SK-N-SH treated with all-trans-retinoic acid at 6 μM for 48 hours (cell line): ENCODE measurements around the gene GAR1.
"Not testable (repeated sequence)": the region's sequence is repeated elsewhere in the genome, so short reads cannot be mapped to it uniquely, and the experiment has no call there.

Source experiments
- ATAC-seq: fragments of 200-7000 bp; cut with Tn5 transposase; 3 replicates; pipeline ENCODE4 v1.9.1; 2020; ENCODE audit warnings: mild to moderate bottlenecking, moderate library complexity
- ARNTL ChIP-seq: fragments of 450-650 bp; formaldehyde crosslinking; IDR thresholded peaks from 2 replicates; pipeline ENCODE4 v1.5.0; 2020; ENCODE audit warnings: low read depth, mild to moderate bottlenecking, moderate library complexity, borderline replicate concordance
- BACH2 ChIP-seq: fragments of 250-450 bp; sonication (Bioruptor Pico); IDR thresholded peaks from 2 replicates; pipeline ENCODE4 v1.9.0; 2021; ENCODE audit warnings: mild to moderate bottlenecking, borderline replicate concordance
- CSDC2 ChIP-seq: fragments of 250-450 bp; sonication (Bioruptor Pico); IDR thresholded peaks from 2 replicates; pipeline ENCODE4 v1.5.0; 2020; ENCODE audit warnings: mild to moderate bottlenecking, moderate library complexity
- GLIS3 ChIP-seq: fragments of 250-450 bp; sonication (Bioruptor Pico); IDR thresholded peaks from 2 replicates; pipeline ENCODE4 v1.5.0; 2020; ENCODE audit warnings: mild to moderate bottlenecking, moderate library complexity
- ISL1 ChIP-seq: fragments of 250-450 bp; sonication (Bioruptor Pico); IDR thresholded peaks from 2 replicates; pipeline ENCODE4 v2.1.2; 2022; ENCODE audit warnings: mild to moderate bottlenecking, moderate library complexity
- PPARA ChIP-seq: fragments of 250-450 bp; sonication (Bioruptor Pico); IDR thresholded peaks from 2 replicates; pipeline ENCODE4 v1.5.0; 2020; ENCODE audit warnings: mild to moderate bottlenecking, borderline replicate concordance
- RARB ChIP-seq: fragments of 250-450 bp; sonication (Bioruptor Pico); IDR thresholded peaks from 2 replicates; pipeline ENCODE4 v1.8.0; 2021; ENCODE audit warnings: mild to moderate bottlenecking, moderate library complexity
- SNAI2 ChIP-seq: fragments of 250-450 bp; sonication (Bioruptor Pico); IDR thresholded peaks from 2 replicates; pipeline ENCODE4 v1.5.0; 2020; ENCODE audit warnings: mild to moderate bottlenecking, moderate library complexity
- TCF4 ChIP-seq: fragments of 250-450 bp; sonication (Bioruptor Pico); IDR thresholded peaks from 2 replicates; pipeline ENCODE4 v1.8.0; 2021; ENCODE audit warnings: mild to moderate bottlenecking, moderate library complexity, borderline replicate concordance
- ZC3H10 ChIP-seq: fragments of 250-450 bp; sonication (Bioruptor Pico); IDR thresholded peaks from 2 replicates; pipeline ENCODE4 v1.5.1; 2021; ENCODE audit warnings: mild to moderate bottlenecking, moderate library complexity
- ZFP3 ChIP-seq: fragments of 250-450 bp; sonication (Bioruptor Pico); IDR thresholded peaks from 2 replicates; pipeline ENCODE4 v1.5.0; 2020; ENCODE audit warnings: mild to moderate bottlenecking, moderate library complexity
- ZNF565 ChIP-seq: fragments of 450-650 bp; formaldehyde crosslinking; conservative IDR thresholded peaks from 2 replicates; pipeline ENCODE4 v1.5.0; 2020; ENCODE audit warnings: low read depth, mild to moderate bottlenecking, moderate library complexity
- ZNF70 ChIP-seq: fragments of 450-650 bp; formaldehyde crosslinking; IDR thresholded peaks from 2 replicates; pipeline ENCODE4 v1.5.0; 2020; ENCODE audit warnings: mild to moderate bottlenecking, moderate library complexity
- ZNF8 ChIP-seq: fragments of 450-650 bp; formaldehyde crosslinking; IDR thresholded peaks from 2 replicates; pipeline ENCODE4 v1.5.0; 2020; ENCODE audit warnings: mild to moderate bottlenecking, moderate library complexity
- TF ChIP-seq, protein P1 (sequence below): fragments of 250-450 bp; sonication (Bioruptor Pico); IDR thresholded peaks from 2 replicates; pipeline ENCODE4 v1.5.1; 2021; ENCODE audit warnings: mild to moderate bottlenecking, moderate library complexity
- TF ChIP-seq, protein P2 (sequence below): fragments of 250-450 bp; sonication (Bioruptor Pico); IDR thresholded peaks from 2 replicates; pipeline ENCODE4 v1.5.1; 2020; ENCODE audit warnings: low read depth, mild to moderate bottlenecking, moderate library complexity
- TF ChIP-seq, protein P3 (sequence below): fragments of 250-450 bp; sonication (Bioruptor Pico); IDR thresholded peaks from 2 replicates; pipeline ENCODE4 v1.8.0; 2021; ENCODE audit warnings: low read depth, mild to moderate bottlenecking, moderate library complexity, borderline replicate concordance
- TF ChIP-seq, protein P4 (sequence below): fragments of 250-450 bp; sonication (Bioruptor Pico); IDR thresholded peaks from 2 replicates; pipeline ENCODE4 v1.5.0; 2020; ENCODE audit warnings: mild to moderate bottlenecking, moderate library complexity

Gene GAR1

DNA sequence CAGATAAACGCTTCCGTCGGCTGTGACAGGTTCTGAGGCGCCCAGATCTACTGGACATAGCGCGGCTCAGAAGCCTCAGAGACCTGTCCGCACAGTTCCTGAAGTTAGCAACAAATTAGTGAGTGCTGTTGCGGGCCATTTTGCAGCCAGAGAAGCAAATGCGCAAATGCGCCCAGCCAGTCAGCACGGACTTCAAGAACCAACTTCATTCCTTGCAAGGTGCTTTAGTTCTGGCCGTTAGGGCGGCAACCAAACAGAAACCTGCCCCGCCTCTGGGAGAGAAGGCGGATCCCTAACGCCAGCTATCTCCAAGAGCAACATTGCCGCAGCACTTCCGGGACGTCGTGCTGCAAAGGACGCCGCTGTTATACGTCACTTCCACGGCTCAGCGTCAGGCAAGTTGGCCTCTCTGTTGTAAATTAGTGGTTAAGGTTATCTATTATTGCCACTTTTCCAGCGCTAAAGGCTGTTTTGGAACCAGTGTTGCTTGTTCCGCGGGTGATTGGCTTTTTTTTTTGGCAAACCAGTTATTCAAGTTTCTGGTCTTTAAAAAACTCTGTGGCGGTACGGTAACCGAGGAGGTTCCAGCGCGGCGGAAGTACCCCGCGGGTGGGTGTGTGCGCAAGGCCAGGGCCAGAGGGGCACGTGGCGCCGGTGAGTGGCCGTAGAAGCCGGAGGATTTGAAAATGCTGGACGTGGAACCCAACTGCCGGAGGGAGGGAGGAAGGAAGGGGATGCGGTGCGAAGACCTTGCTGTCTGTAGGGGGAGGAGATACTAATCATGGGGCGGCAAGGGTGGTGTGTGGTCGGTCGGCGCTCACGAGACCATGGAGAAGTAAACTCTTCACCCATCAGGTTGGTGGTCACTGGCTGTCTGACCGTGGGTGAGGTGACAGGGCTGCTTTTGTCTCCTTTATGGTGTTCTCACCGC lies at the start of gene GAR1:
GAR1 (plus strand) TSS at position 612 of the 931 bp plus-strand sequence. CDS start 403 bp downstream, outside the sequence.
- no peak for TF ChIP-seq BACH2
- TF ChIP-seq CSDC2 (CRISPR knock-in tag) = 0 out of 2 replicates have a peak, but pooled peaks have one; percentile 51
- TF ChIP-seq, all 23 proteins: peak for 1
- ATAC-seq = peak; percentile 98

DNA sequence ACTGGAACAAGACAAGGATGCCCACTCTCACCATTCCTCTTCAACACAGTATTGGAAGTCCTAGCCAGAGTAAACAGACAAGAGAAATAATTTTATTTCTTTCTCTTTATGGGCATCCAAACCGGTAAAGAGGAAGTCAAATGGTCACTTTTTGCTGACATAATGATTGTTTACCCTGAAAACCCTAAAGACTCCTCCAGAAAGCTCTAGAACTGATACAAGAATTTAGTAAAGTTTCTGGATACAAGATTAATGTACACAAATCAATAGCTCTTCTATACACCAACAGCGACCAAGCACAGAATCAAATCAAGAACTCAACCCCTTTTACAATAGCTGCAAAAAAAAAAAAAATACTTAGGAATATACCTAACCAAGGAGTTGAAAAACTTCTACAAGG lies 33.5 kb upstream of the GAR1 start:
- not testable (repeated sequence) for ATAC-seq

DNA sequence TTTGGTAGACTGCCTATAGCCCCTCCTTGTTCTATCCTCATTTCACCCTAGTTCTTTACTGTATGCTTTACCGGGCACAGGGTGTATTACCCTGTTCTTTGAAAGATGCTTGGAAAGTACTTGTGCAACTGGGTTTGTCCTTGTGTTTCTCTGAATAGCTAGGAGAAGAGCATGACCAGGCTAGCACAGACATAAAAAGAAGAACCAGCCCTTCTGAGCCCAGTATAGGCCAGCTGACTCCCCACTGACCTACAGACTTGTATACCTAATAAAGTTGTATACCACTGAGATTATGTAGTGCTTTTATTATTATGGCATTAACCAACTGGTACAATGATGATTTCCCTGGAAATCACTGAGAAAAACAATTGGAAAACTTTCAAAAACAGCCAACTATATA lies 28.7 kb upstream of the GAR1 start:
- TF ChIP-seq ZC3H10 (CRISPR knock-in tag) (no peak), ZNF565 (no peak), ZNF70 (no peak)
- ATAC-seq = no peak

DNA sequence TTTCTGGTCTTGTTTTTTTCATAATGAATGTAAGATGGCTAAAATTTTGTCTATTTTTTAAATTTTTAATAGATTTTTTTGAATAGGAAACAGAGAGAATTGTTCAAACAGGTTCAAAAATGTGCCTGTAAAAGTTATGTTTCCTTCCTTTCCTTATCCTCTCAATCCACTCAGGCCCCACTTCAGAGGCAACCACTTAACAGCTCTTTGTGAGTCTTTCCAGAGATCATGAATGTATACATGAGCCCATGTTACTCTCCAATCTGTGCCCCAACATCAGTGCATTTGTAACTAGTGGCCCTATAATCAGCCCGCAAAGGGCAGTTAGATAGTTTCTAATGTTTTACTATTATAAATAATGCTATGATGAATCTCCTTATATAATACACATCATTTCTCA lies 27.8 kb upstream of the GAR1 start:
- TF ChIP-seq CSDC2 (CRISPR knock-in tag) = no peak
- no peak for TF ChIP-seq RARB (CRISPR knock-in tag)
- TF ChIP-seq ARNTL (CRISPR knock-in tag) = no peak
- TF ChIP-seq GLIS3 = no peak
- TF ChIP-seq, protein P1, sequence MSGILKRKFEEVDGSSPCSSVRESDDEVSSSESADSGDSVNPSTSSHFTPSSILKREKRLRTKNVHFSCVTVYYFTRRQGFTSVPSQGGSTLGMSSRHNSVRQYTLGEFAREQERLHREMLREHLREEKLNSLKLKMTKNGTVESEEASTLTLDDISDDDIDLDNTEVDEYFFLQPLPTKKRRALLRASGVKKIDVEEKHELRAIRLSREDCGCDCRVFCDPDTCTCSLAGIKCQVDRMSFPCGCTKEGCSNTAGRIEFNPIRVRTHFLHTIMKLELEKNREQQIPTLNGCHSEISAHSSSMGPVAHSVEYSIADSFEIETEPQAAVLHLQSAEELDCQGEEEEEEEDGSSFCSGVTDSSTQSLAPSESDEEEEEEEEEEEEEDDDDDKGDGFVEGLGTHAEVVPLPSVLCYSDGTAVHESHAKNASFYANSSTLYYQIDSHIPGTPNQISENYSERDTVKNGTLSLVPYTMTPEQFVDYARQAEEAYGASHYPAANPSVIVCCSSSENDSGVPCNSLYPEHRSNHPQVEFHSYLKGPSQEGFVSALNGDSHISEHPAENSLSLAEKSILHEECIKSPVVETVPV (CRISPR knock-in tag) = no peak
- no peak for ATAC-seq

DNA sequence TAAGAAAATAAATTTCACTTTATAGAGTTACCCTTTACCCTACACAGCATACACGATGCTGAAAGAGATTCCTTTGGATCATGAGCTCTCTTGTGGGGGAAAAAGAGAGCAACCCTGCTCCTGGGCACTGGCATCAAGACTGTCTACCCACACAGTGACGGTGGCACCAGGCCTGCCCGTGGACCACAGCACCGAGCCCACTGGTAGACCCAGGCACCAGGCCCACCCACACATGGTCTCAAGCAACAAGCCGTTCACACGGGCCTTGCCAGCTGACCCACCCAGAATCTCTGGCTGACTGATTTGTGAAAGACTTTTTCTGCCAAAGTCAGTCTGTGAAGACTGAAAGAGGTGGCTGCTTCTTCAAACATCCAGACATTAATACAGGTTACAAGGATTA lies 20.5 kb upstream of the GAR1 start:
- ATAC-seq = no peak
- no peak for TF ChIP-seq ZNF8 (CRISPR knock-in tag)

DNA sequence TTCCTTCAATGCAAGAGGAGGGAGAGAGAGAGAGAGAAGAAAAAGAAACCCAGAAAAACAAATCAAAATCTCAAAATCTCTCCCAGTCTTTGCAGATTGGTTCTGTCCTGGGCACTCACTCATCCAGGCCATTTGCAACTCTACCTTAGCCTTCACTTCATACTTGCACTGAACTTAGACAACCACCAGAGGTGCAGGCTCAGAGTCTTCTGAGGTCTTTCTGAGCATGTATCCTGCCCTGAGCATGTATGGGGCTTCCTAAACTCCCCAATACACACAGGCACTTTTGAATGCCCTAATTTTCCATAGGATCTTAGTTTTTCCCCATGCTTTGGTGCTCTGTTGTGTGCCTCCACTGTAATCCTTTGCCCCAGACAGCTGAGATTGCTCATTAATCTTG lies 16.7 kb upstream of the GAR1 start:
- no peak for ATAC-seq
- TF ChIP-seq, protein P2, sequence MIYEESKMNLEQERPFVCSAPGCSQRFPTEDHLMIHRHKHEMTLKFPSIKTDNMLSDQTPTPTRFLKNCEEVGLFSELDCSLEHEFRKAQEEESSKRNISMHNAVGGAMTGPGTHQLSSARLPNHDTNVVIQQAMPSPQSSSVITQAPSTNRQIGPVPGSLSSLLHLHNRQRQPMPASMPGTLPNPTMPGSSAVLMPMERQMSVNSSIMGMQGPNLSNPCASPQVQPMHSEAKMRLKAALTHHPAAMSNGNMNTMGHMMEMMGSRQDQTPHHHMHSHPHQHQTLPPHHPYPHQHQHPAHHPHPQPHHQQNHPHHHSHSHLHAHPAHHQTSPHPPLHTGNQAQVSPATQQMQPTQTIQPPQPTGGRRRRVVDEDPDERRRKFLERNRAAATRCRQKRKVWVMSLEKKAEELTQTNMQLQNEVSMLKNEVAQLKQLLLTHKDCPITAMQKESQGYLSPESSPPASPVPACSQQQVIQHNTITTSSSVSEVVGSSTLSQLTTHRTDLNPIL (CRISPR knock-in tag) = no peak
- TF ChIP-seq TCF4 (CRISPR knock-in tag) = no peak
- no peak for TF ChIP-seq GLIS3
- TF ChIP-seq ZFP3 (CRISPR knock-in tag) = no peak
- no peak for TF ChIP-seq ZNF70
- TF ChIP-seq ZC3H10 (CRISPR knock-in tag) = no peak
- TF ChIP-seq PPARA (CRISPR knock-in tag) = no peak
- TF ChIP-seq, protein P3, sequence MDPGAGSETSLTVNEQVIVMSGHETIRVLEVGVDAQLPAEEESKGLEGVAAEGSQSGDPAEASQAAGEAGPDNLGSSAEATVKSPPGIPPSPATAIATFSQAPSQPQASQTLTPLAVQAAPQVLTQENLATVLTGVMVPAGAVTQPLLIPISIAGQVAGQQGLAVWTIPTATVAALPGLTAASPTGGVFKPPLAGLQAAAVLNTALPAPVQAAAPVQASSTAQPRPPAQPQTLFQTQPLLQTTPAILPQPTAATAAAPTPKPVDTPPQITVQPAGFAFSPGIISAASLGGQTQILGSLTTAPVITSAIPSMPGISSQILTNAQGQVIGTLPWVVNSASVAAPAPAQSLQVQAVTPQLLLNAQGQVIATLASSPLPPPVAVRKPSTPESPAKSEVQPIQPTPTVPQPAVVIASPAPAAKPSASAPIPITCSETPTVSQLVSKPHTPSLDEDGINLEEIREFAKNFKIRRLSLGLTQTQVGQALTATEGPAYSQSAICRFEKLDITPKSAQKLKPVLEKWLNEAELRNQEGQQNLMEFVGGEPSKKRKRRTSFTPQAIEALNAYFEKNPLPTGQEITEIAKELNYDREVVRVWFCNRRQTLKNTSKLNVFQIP = no peak
- no peak for TF ChIP-seq CSDC2 (CRISPR knock-in tag)
- TF ChIP-seq ZNF565 = no peak
- TF ChIP-seq, protein P4, sequence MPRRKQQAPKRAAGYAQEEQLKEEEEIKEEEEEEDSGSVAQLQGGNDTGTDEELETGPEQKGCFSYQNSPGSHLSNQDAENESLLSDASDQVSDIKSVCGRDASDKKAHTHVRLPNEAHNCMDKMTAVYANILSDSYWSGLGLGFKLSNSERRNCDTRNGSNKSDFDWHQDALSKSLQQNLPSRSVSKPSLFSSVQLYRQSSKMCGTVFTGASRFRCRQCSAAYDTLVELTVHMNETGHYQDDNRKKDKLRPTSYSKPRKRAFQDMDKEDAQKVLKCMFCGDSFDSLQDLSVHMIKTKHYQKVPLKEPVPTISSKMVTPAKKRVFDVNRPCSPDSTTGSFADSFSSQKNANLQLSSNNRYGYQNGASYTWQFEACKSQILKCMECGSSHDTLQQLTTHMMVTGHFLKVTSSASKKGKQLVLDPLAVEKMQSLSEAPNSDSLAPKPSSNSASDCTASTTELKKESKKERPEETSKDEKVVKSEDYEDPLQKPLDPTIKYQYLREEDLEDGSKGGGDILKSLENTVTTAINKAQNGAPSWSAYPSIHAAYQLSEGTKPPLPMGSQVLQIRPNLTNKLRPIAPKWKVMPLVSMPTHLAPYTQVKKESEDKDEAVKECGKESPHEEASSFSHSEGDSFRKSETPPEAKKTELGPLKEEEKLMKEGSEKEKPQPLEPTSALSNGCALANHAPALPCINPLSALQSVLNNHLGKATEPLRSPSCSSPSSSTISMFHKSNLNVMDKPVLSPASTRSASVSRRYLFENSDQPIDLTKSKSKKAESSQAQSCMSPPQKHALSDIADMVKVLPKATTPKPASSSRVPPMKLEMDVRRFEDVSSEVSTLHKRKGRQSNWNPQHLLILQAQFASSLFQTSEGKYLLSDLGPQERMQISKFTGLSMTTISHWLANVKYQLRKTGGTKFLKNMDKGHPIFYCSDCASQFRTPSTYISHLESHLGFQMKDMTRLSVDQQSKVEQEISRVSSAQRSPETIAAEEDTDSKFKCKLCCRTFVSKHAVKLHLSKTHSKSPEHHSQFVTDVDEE (CRISPR knock-in tag) = no peak
- TF ChIP-seq, protein P1 (CRISPR knock-in tag) = no peak
- no peak for TF ChIP-seq SNAI2 (CRISPR knock-in tag)
- TF ChIP-seq ISL1 (CRISPR knock-in tag) = no peak
- TF ChIP-seq ZNF8 (CRISPR knock-in tag) = no peak
